B cell (primary cell): ENCODE measurements around the gene PHLDB2. TPM values are rescaled to one million over a fixed set of nuclear protein-coding genes. Genes with fewer than 3 reads are reported as not detected.

Experiments
- ATAC-seq: fragments of 200-7000 bp; cut with Tn5 transposase; one replicate; pipeline ENCODE4 v1.10.0; 2021; ENCODE audit warnings: low read depth, mild to moderate bottlenecking, moderate number of reproducible peaks, moderate library complexity
- CTCF ChIA-PET: fragments of 350-600 bp; sonication (Branson Sonifier 250); formaldehyde crosslinking; loops from one replicate; lab custom pipeline; 2021; ENCODE audit warnings: antibody characterized with exemption, inconsistent platforms; lab: Charles Lee
- POLR2A ChIA-PET: fragments of 350-600 bp; sonication (Branson Sonifier 250); formaldehyde crosslinking; loops from one replicate; lab custom pipeline; 2021; ENCODE audit warnings: antibody characterized with exemption; lab: Charles Lee
- DNase-seq: peaks from one replicate; pipeline ENCODE4 v3.0.0; 2013
- H2AFZ ChIP-seq: 2 replicates; pipeline ENCODE4 v1.6.1; 2012; ENCODE audit warnings: mild to moderate bottlenecking, low read depth, low read length; ENCODE audit not compliant: insufficient read depth, poor library complexity, severe bottlenecking
- H3K27ac ChIP-seq, 2 donors: 1 replicate in 1 of 2; 2 replicates in 1 of 2; pipeline ENCODE4 v1.5.1; 2012 to 2013; ENCODE audit warnings: low read length in 2 of 2, mild to moderate bottlenecking in 2 of 2, moderate library complexity in 1 of 2
- H3K27me3 ChIP-seq, 4 experiments: fragments of 200-600 bp in 1 of 4; sonication (generic) in 1 of 4; replicated peaks in 1 of 4; 1 replicate in 2 of 4; 2 replicates in 2 of 4; pipeline versions ENCODE4 v1.6.1 to v1.7.0; 2013 to 2016; ENCODE audit warnings: low read length in 3 of 4, mild to moderate bottlenecking in 2 of 4, mixed read lengths in 1 of 4, moderate library complexity in 1 of 4; ENCODE audit not compliant: insufficient read depth in 4 of 4, control insufficient read depth in 3 of 4; ENCODE audit errors: control extremely low read depth in 1 of 4
- H3K36me3 ChIP-seq, 2 experiments: replicated peaks in 1 of 2; 1 replicate in 1 of 2; 2 replicates in 1 of 2; pipeline versions ENCODE4 v1.6.1 to v1.7.1; 2013; ENCODE audit warnings: low read length in 1 of 2; ENCODE audit not compliant: insufficient read depth in 2 of 2, control insufficient read depth in 1 of 2; ENCODE audit errors: control extremely low read depth in 1 of 2, extremely low read depth in 1 of 2
- H3K4me1 ChIP-seq, 2 donors: fragments of 200-600 bp in 1 of 2; sonication (generic) in 1 of 2; 1 replicate in 1 of 2; 2 replicates in 1 of 2; pipeline versions ENCODE4 v1.5.1 to v1.6.1; 2013 to 2017; ENCODE audit warnings: low read length in 2 of 2; ENCODE audit not compliant: control insufficient read depth in 2 of 2, insufficient read depth in 2 of 2
- H3K4me2 ChIP-seq: replicated peaks from 2 replicates; pipeline ENCODE3; 2012; ENCODE audit warnings: mild to moderate bottlenecking, low read depth, low read length; ENCODE audit not compliant: poor library complexity, severe bottlenecking
- H3K4me3 ChIP-seq, 5 experiments: fragments of 200-600 bp in 1 of 5; sonication (generic) in 1 of 5; 1 replicate in 3 of 5; 2 replicates in 2 of 5; pipeline versions ENCODE4 v1.5.1 to v1.7.0; 2011 to 2016; ENCODE audit warnings: low read length in 4 of 5, mild to moderate bottlenecking in 4 of 5, low read depth in 2 of 5, control low read depth in 1 of 5, moderate library complexity in 1 of 5; ENCODE audit not compliant: insufficient read depth in 1 of 5; ENCODE audit errors: control extremely low read depth in 1 of 5, extremely low read depth in 1 of 5
- H3K79me2 ChIP-seq: fragments of 200-600 bp; sonication (generic); one replicate; pipeline ENCODE4 v1.6.0; 2016; ENCODE audit warnings: low read length; ENCODE audit not compliant: control insufficient read depth, insufficient read depth
- H3K9ac ChIP-seq: fragments of 200-600 bp; sonication (generic); 2 replicates; pipeline ENCODE4 v1.6.1; 2017; ENCODE audit warnings: mild to moderate bottlenecking, low read length, moderate library complexity
- H3K9me3 ChIP-seq, 3 donors: one replicate each; pipeline versions ENCODE4 v1.6.1 to v1.7.1; 2013; ENCODE audit warnings: low read length in 2 of 3; ENCODE audit not compliant: control insufficient read depth in 2 of 3, insufficient read depth in 1 of 3; ENCODE audit errors: control extremely low read depth in 1 of 3
- H4K20me1 ChIP-seq: 2 replicates; pipeline ENCODE4 v1.6.0; 2012; ENCODE audit warnings: mild to moderate bottlenecking, low read length; ENCODE audit not compliant: insufficient read depth, control insufficient read depth, poor library complexity, severe bottlenecking
- H3K27ac Mint-ChIP-seq: one replicate; pipeline ENCODE4 v1.8.0; 2021; ENCODE audit warnings: mixed read lengths
- H3K27me3 Mint-ChIP-seq: one replicate; pipeline ENCODE4 v1.8.0; 2021; ENCODE audit warnings: mixed read lengths
- H3K4me1 Mint-ChIP-seq: one replicate; pipeline ENCODE4 v1.8.0; 2021; ENCODE audit warnings: mixed read lengths
- H3K4me3 Mint-ChIP-seq: one replicate; pipeline ENCODE4 v1.8.0; 2021; ENCODE audit warnings: mixed read lengths
- H3K9me3 Mint-ChIP-seq: one replicate; pipeline ENCODE4 v1.8.0; 2022; ENCODE audit warnings: mixed read lengths; ENCODE audit not compliant: insufficient read depth
- CTCF ChIP-seq: fragments of 200-600 bp; IDR thresholded peaks from one replicate; pipeline ENCODE4 v1.8.0; 2022; ENCODE audit warnings: antibody characterized with exemption, mild to moderate bottlenecking
- EZH2 ChIP-seq: IDR thresholded peaks from 2 replicates; pipeline ENCODE4 v1.6.1; 2012; ENCODE audit warnings: borderline replicate concordance, low read depth, mild to moderate bottlenecking, moderate library complexity, low read length; ENCODE audit not compliant: insufficient read depth, poor library complexity, severe bottlenecking
- WGBS: methylation state at CpG from one replicate; pipeline ENCODE4 v1.1.5; 2013; ENCODE audit warnings: missing lambda C conversion rate; ENCODE audit not compliant: insufficient coverage; 5-methylcytosine and 5-hydroxymethylcytosine counted together
- intact Hi-C: fragments of 100-400 bp; cut with micrococcal nuclease; formaldehyde crosslinking; loops from one replicate; pipeline ENCODE4 v1.10.0; 2022
- polyA plus RNA-seq: library from polyadenylated mRNA; depleted of rRNA; stranded (reverse); fragments of >200 nt; gene quantifications from 2 replicates; pipeline ENCODE4 v1.2.3, GENCODE V29; 2012
- total RNA-seq, 2 donors: library from RNA; stranded (reverse); fragments of 120-200 nt in 1 of 2; gene quantifications; 1 replicate in 1 of 2; 2 replicates in 1 of 2; pipeline versions ENCODE4 v1.2.3 to v1.2.4, GENCODE V29; 2013 to 2022

The PHLDB2 gene
- total and polyA plus RNA-seq, 2 donors (not counting 1 experiment from before 2014, with no cell fraction given): 1.3 to 6.3 TPM

- H3K27me3 ChIP-seq: peaks cover 0 to 22% (median 6%) of the 10 kb centered on the region in 4 experiments
- no peak overlapping the region for H3K4me2 ChIP-seq
- H3K27ac ChIP-seq: no peak overlapping the region
- ATAC-seq: no peak
- peaks cover 12 to 16% of the 10 kb centered on the region in 2 donors for H3K4me1 ChIP-seq
- no peak for DNase-seq
- H3K9me3 ChIP-seq: no peaks in the 10 kb centered on the region
- no peak overlapping the region for H3K27ac Mint-ChIP-seq
- H3K9me3 Mint-ChIP-seq: no peaks in the 10 kb centered on the region
- H3K9ac ChIP-seq: no peak overlapping the region
- no peaks in the 10 kb centered on the region for H4K20me1 ChIP-seq
- ChIA-PET POLR2A (no interaction called here), CTCF (interaction anchor here (0.9 to 2.7 kb wide), 3 partner anchors 8 to 13 kb away, joined by 3 to 13 read pairs (median 4); no protein-coding TSS in a partner anchor)
- no peaks in the 10 kb centered on the region for H3K36me3 ChIP-seq
- WGBS: 92% methylated on average over 5 of the region's 8 CpGs
- no peak overlapping the region for H2AFZ ChIP-seq
- H3K4me3 Mint-ChIP-seq: no peak overlapping the region
- TF ChIP-seq EZH2: no peak
- TF ChIP-seq CTCF: no peak
- H3K27me3 Mint-ChIP-seq: peaks cover 11% of the 10 kb centered on the region
- no peak overlapping the region for H3K4me3 ChIP-seq
- no peaks in the 10 kb centered on the region for H3K79me2 ChIP-seq
- intact Hi-C loops: no loop called here
- H3K4me1 Mint-ChIP-seq: peaks cover 16% of the 10 kb centered on the region
These were observed 143.3 kb downstream of the PHLDB2 start for GRCh38 chr3:112002096-112002971.
